SK-N-SH (cell line): ENCODE data around the gene NOL6. TPM values are rescaled to one million over a fixed set of nuclear protein-coding genes. Genes with fewer than 3 reads are reported as not detected.

Experiments used
- CTCF ChIA-PET: fragments of 300-600, 350-600 bp; formaldehyde crosslinking; extraction: SDS; loops from one replicate; lab custom pipeline; 2021; lab: Yijun Ruan, JAX
- POLR2A ChIA-PET: fragments of 350-600 bp; sonication (Branson Sonifier 250); formaldehyde crosslinking; extraction: SDS; loops from one replicate; lab custom pipeline; 2020; ENCODE audit warnings: antibody characterized with exemption, inconsistent platforms; lab: Yijun Ruan, JAX
- DNase-seq: peaks from one replicate; pipeline ENCODE4 v3.0.0; 2012
- H2AFZ ChIP-seq: fragments of 200-600 bp; sonication (generic); 2 replicates; pipeline ENCODE4 v1.8.1; 2016; ENCODE audit warnings: antibody characterized with exemption, mild to moderate bottlenecking, low read depth
- H3F3A ChIP-seq: fragments of 200-600 bp; sonication (generic); replicated peaks from 2 replicates; pipeline ENCODE3; 2016; ENCODE audit warnings: antibody characterized with exemption, mild to moderate bottlenecking; ENCODE audit not compliant: insufficient read depth
- H3K27ac ChIP-seq, 2 experiments: fragments of 200-500 bp in 1 of 2; fragments of 200-600 bp in 1 of 2; sonication (Bioruptor generic) in 1 of 2; sonication (generic), shearing (Covaris generic) in 1 of 2; 2 replicates each; pipeline versions ENCODE4 v1.5.1 to v1.6.1; 2014 to 2016; ENCODE audit warnings: low read depth in 2 of 2, inconsistent platforms in 1 of 2, low read length in 1 of 2, mild to moderate bottlenecking in 1 of 2, mixed read lengths in 1 of 2
- H3K27me3 ChIP-seq: fragments of 200-600 bp; sonication (generic), shearing (Covaris generic); 2 replicates; pipeline ENCODE4 v1.6.1; 2016; ENCODE audit warnings: mixed run types; ENCODE audit not compliant: insufficient read depth
- H3K36me3 ChIP-seq, 2 experiments: fragments of 200-500 bp in 1 of 2; fragments of 200-600 bp in 1 of 2; sonication (Bioruptor generic) in 1 of 2; sonication (generic) in 1 of 2; replicated peaks in 1 of 2; 2 replicates each; pipeline versions ENCODE3 to v1.5.1; 2014 to 2016; ENCODE audit warnings: low read length in 1 of 2, mild to moderate bottlenecking in 1 of 2; ENCODE audit not compliant: insufficient read depth in 2 of 2, control insufficient read depth in 1 of 2
- H3K4me1 ChIP-seq, 2 experiments: fragments of 200-500 bp in 1 of 2; fragments of 200-600 bp in 1 of 2; sonication (Bioruptor generic) in 1 of 2; sonication (generic), shearing (Covaris generic) in 1 of 2; 2 replicates each; pipeline versions ENCODE4 v1.5.1 to v1.6.1; 2014 to 2016; ENCODE audit warnings: low read depth in 1 of 2, low read length in 1 of 2, mixed run types in 1 of 2; ENCODE audit not compliant: insufficient read depth in 2 of 2, control insufficient read depth in 1 of 2
- H3K4me2 ChIP-seq: fragments of 200-600 bp; sonication (generic), shearing (Covaris generic); 2 replicates; pipeline ENCODE4 v1.6.1; 2017; ENCODE audit warnings: mixed run types
- H3K4me3 ChIP-seq, 2 experiments: fragments of 200-500 bp in 1 of 2; fragments of 200-600 bp in 1 of 2; sonication (Bioruptor generic) in 1 of 2; sonication (generic), shearing (Covaris generic) in 1 of 2; 2 replicates each; pipeline versions ENCODE4 v1.5.1 to v1.8.1; 2014 to 2016; ENCODE audit warnings: low read depth in 2 of 2, inconsistent platforms in 1 of 2, low read length in 1 of 2, mild to moderate bottlenecking in 1 of 2, mixed read lengths in 1 of 2, moderate library complexity in 1 of 2
- H3K79me2 ChIP-seq: fragments of 200-600 bp; sonication (generic); 2 replicates; pipeline ENCODE4 v1.8.1; 2017; ENCODE audit warnings: mild to moderate bottlenecking; ENCODE audit not compliant: insufficient read depth
- H3K9ac ChIP-seq: fragments of 200-600 bp; sonication (generic); 2 replicates; pipeline ENCODE4 v1.6.1; 2017; ENCODE audit warnings: mixed run types
- H3K9me2 ChIP-seq: fragments of 200-600 bp; sonication (generic); 2 replicates; pipeline ENCODE4 v1.6.1; 2017; ENCODE audit warnings: mixed run types
- H3K9me3 ChIP-seq: fragments of 200-600 bp; sonication (generic); 2 replicates; pipeline ENCODE4 v1.6.1; 2017; ENCODE audit warnings: mixed run types, mild to moderate bottlenecking, moderate library complexity
- H4K20me1 ChIP-seq: fragments of 200-600 bp; sonication (generic); 2 replicates; pipeline ENCODE4 v1.6.1; 2017; ENCODE audit warnings: mild to moderate bottlenecking, mixed run types; ENCODE audit not compliant: insufficient read depth
- CHD2 ChIP-seq: fragments of 150-350 bp; IDR thresholded peaks from 2 replicates; pipeline ENCODE4 v1.6.1; 2018; ENCODE audit warnings: low read length; ENCODE audit not compliant: partially characterized antibody
- ELF1 ChIP-seq: IDR thresholded peaks from 2 replicates; pipeline ENCODE4 v1.4.0; 2012
- EP300 ChIP-seq, 2 experiments: IDR thresholded peaks; 2 replicates each; pipeline versions ENCODE4 v1.4.0 to v1.6.1; 2012; ENCODE audit warnings: borderline replicate concordance in 1 of 2, low read depth in 1 of 2, low read length in 1 of 2
- FOXJ3 ChIP-seq: sonication (generic); formaldehyde crosslinking; IDR thresholded peaks from 2 replicates; pipeline ENCODE4 v1.5.1; 2020; ENCODE audit warnings: mild to moderate bottlenecking, missing genetic modification reagents
- FOXM1 ChIP-seq: IDR thresholded peaks from 2 replicates; pipeline ENCODE4 v1.4.0; 2012; ENCODE audit warnings: low read depth, mild to moderate bottlenecking
- GABPA ChIP-seq: IDR thresholded peaks from 2 replicates; pipeline ENCODE4 v1.4.0; 2012; ENCODE audit warnings: low read depth, mild to moderate bottlenecking
- GATA2 ChIP-seq: sonication (generic); formaldehyde crosslinking; IDR thresholded peaks from 2 replicates; pipeline ENCODE4 v1.5.0; 2020; ENCODE audit warnings: mild to moderate bottlenecking, missing genetic modification reagents
- MEF2A ChIP-seq: IDR thresholded peaks from 2 replicates; pipeline ENCODE4 v1.4.0; 2012; ENCODE audit warnings: low read depth, borderline replicate concordance
- WGBS: methylation state at CpG from one replicate; pipeline ENCODE4 v1.1.6; 2017; ENCODE audit warnings: low lambda C conversion rate; 5-methylcytosine and 5-hydroxymethylcytosine counted together
- polyA plus RNA-seq, 3 experiments: library from polyadenylated mRNA; depleted of rRNA; stranded (reverse); fragments of >200 nt; gene quantifications; 2 replicates each; pipeline ENCODE4 v1.2.3, GENCODE V29; 2012
- TF ChIP-seq, protein P1 (sequence below): fragments of 200-600 bp; sonication (generic); IDR thresholded peaks from 2 replicates; pipeline ENCODE4 v1.6.1; 2017; ENCODE audit warnings: antibody characterized with exemption, mild to moderate bottlenecking, moderate library complexity
- TF ChIP-seq, protein P2 (sequence below): IDR thresholded peaks from 2 replicates; pipeline ENCODE4 v1.6.1; 2012; ENCODE audit warnings: mild to moderate bottlenecking, low read depth, low read length, moderate library complexity
- TF ChIP-seq, protein P3 (sequence below): fragments of 150-350 bp; IDR thresholded peaks from 2 replicates; pipeline ENCODE4 v1.6.1; 2017; ENCODE audit warnings: antibody characterized with exemption, low read length, low read depth, borderline replicate concordance

The NOL6 gene
- polyA plus RNA-seq, 1 of the 3 experiments (the other 2 are of a cell fraction) = 52.2 TPM

DNA sequence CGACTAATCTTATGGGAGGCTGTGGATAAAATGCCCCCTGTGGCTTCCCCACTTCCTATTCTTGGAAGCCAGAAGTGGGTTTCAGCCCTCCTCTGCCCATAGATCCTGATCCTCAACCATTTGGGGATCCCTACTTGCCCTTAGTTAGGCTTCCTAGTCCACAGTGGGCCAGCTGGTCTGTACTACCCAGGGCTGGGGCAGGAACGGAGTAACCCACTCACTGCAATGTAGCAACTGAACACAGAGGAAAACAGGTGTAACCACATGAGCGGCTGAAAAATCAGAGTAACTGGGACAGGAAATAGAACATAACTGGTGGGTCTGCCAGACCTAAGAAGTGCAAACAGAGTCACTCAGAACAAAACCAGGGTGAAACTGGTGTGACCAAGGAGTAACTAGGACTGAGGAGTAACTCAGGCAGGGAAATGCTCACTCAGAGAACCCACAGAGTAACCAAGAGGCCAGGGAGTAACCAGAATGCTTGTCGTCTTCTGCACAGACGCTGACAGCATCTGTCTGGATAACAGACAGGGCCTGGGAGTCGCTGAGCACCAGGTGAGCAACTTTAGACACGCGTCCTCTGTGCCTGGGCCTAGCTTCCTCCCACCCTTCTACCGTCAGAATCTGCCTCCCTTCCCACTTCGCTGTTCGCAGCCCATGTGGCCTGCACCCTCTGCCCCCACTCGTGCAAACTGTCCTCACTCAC lies 27.3 kb downstream of the NOL6 start:
- ChIA-PET CTCF (interaction anchor here (0.6 to 10.1 kb wide), 5 partner anchors 8 to 275 kb away, joined by 3 to 135 read pairs (median 7); no protein-coding TSS in a partner anchor), POLR2A (no interaction called here)
- Histone ChIP-seq H3K4me1 (peaks cover 0 to 17% of the 10 kb centered on the region in 2 experiments; a peak in 1 of 4 replicates), H3K27ac (no peak overlapping the region), H3K4me3 (no peak overlapping the region), H3K4me2 (peak overlapping the region; percentile 82; the same call in 1 of the 2 replicates), H2AFZ (peak overlapping the region; percentile 95; the same call in 1 of the 2 replicates), H3F3A (no peaks in the 10 kb centered on the region), H3K9me3 (no peaks in the 10 kb centered on the region), H4K20me1 (no peaks in the 10 kb centered on the region), H3K27me3 (no peaks in the 10 kb centered on the region; the same call in 1 of the 2 replicates), H3K36me3 (no peaks in the 10 kb centered on the region), H3K79me2 (no peaks in the 10 kb centered on the region), H3K9ac (no peak overlapping the region), H3K9me2 (no peaks in the 10 kb centered on the region)
- 87% methylated on average over 12 of the region's 12 CpGs for WGBS
- peak; percentile 38 for DNase-seq
- TF ChIP-seq GATA2 (CRISPR knock-in tag) (no peak), MEF2A (no peak), EP300 (IDR thresholded peaks at IDR 0.05; ENCODE audit: borderline replicate concordance in 1 of 2, low read depth in 1 of 2, low read length in 1 of 2) (no peak), GABPA (no peak), FOXM1 (no peak), FOXJ3 (CRISPR knock-in tag) (no peak), ELF1 (no peak), CHD2 (no peak)
- TF ChIP-seq, protein P1, sequence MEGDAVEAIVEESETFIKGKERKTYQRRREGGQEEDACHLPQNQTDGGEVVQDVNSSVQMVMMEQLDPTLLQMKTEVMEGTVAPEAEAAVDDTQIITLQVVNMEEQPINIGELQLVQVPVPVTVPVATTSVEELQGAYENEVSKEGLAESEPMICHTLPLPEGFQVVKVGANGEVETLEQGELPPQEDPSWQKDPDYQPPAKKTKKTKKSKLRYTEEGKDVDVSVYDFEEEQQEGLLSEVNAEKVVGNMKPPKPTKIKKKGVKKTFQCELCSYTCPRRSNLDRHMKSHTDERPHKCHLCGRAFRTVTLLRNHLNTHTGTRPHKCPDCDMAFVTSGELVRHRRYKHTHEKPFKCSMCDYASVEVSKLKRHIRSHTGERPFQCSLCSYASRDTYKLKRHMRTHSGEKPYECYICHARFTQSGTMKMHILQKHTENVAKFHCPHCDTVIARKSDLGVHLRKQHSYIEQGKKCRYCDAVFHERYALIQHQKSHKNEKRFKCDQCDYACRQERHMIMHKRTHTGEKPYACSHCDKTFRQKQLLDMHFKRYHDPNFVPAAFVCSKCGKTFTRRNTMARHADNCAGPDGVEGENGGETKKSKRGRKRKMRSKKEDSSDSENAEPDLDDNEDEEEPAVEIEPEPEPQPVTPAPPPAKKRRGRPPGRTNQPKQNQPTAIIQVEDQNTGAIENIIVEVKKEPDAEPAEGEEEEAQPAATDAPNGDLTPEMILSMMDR = no peak
- TF ChIP-seq, protein P2, sequence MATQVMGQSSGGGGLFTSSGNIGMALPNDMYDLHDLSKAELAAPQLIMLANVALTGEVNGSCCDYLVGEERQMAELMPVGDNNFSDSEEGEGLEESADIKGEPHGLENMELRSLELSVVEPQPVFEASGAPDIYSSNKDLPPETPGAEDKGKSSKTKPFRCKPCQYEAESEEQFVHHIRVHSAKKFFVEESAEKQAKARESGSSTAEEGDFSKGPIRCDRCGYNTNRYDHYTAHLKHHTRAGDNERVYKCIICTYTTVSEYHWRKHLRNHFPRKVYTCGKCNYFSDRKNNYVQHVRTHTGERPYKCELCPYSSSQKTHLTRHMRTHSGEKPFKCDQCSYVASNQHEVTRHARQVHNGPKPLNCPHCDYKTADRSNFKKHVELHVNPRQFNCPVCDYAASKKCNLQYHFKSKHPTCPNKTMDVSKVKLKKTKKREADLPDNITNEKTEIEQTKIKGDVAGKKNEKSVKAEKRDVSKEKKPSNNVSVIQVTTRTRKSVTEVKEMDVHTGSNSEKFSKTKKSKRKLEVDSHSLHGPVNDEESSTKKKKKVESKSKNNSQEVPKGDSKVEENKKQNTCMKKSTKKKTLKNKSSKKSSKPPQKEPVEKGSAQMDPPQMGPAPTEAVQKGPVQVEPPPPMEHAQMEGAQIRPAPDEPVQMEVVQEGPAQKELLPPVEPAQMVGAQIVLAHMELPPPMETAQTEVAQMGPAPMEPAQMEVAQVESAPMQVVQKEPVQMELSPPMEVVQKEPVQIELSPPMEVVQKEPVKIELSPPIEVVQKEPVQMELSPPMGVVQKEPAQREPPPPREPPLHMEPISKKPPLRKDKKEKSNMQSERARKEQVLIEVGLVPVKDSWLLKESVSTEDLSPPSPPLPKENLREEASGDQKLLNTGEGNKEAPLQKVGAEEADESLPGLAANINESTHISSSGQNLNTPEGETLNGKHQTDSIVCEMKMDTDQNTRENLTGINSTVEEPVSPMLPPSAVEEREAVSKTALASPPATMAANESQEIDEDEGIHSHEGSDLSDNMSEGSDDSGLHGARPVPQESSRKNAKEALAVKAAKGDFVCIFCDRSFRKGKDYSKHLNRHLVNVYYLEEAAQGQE = no peak
- TF ChIP-seq, protein P3, sequence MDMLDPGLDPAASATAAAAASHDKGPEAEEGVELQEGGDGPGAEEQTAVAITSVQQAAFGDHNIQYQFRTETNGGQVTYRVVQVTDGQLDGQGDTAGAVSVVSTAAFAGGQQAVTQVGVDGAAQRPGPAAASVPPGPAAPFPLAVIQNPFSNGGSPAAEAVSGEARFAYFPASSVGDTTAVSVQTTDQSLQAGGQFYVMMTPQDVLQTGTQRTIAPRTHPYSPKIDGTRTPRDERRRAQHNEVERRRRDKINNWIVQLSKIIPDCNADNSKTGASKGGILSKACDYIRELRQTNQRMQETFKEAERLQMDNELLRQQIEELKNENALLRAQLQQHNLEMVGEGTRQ = no peak
